ENCODE measurements around the gene STXBP2. TPM values are rescaled to one million over a fixed set of nuclear protein-coding genes. Genes with fewer than 3 reads are reported as not detected.

The STXBP2 gene
- total RNA-seq, 1 experiment from 2014 or later: 102 TPM

- in situ Hi-C loops (cut with HindIII; ENCODE audit: low pct_unique_long_range_greater_than_20kb, low sequenced_read_pairs): no loop called here
- no peaks in the 10 kb centered on the region; the same call in 1 of the 2 replicates for H3K4me1 ChIP-seq (ENCODE audit: control insufficient read depth, insufficient read depth, low read length)
- no peak overlapping the region for H3K4me3 ChIP-seq (ENCODE audit: low read depth in 2 of 2, low read length in 2 of 2)
- H3K27ac ChIP-seq (ENCODE audit: low read length): no peak overlapping the region
- ChIA-PET CTCF (no interaction called here), POLR2A (no interaction called here)
- intact Hi-C loops (cut with micrococcal nuclease; ENCODE audit: unreplicated experiment): loop anchor here (5.0 kb wide), 1 partner anchor 115 kb away; no protein-coding TSS in a partner anchor
- ATAC-seq (no peak), DNase-seq (ENCODE audit: low read depth, low spot score) (no peak)
- no peaks in the 10 kb centered on the region for H3K9me3 ChIP-seq (ENCODE audit: control insufficient read depth, insufficient read depth, low read depth, low read length)
- BruUV-seq (replicated peaks): TSS peak; percentile 91
- no peaks in the 10 kb centered on the region for H3K27me3 ChIP-seq (ENCODE audit: control insufficient read depth, insufficient read depth, low read length)
- TF ChIP-seq SIN3A (IDR thresholded peaks at IDR 0.05; ENCODE audit: borderline replicate concordance, insufficient read depth, low read depth, low read length): no peak
- TF ChIP-seq REST (IDR thresholded peaks at IDR 0.05; ENCODE audit: insufficient read depth in 1 of 2, low read depth in 2 of 2, low read length in 1 of 2): no peak
- no peak for TF ChIP-seq POLR2AphosphoS5 (IDR thresholded peaks at IDR 0.05; ENCODE audit: low read depth, low read length)
- no peak for TF ChIP-seq TCF7L2 (IDR thresholded peaks at IDR 0.05; ENCODE audit: low read depth, low read length)
- TF ChIP-seq, protein P1, sequence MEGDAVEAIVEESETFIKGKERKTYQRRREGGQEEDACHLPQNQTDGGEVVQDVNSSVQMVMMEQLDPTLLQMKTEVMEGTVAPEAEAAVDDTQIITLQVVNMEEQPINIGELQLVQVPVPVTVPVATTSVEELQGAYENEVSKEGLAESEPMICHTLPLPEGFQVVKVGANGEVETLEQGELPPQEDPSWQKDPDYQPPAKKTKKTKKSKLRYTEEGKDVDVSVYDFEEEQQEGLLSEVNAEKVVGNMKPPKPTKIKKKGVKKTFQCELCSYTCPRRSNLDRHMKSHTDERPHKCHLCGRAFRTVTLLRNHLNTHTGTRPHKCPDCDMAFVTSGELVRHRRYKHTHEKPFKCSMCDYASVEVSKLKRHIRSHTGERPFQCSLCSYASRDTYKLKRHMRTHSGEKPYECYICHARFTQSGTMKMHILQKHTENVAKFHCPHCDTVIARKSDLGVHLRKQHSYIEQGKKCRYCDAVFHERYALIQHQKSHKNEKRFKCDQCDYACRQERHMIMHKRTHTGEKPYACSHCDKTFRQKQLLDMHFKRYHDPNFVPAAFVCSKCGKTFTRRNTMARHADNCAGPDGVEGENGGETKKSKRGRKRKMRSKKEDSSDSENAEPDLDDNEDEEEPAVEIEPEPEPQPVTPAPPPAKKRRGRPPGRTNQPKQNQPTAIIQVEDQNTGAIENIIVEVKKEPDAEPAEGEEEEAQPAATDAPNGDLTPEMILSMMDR (IDR thresholded peaks at IDR 0.05): no peak
- no peaks in the 10 kb centered on the region; the same call in 1 of the 2 replicates for H3K36me3 ChIP-seq (ENCODE audit: control insufficient read depth, insufficient read depth, low read length)
Measured at GRCh38 chr19:7682175-7682855, 45.4 kb downstream of the STXBP2 start.

- BruUV-seq (replicated peaks): no TSS peak
- no peaks in the 10 kb centered on the region for H3K9me3 ChIP-seq (ENCODE audit: control insufficient read depth, insufficient read depth, low read depth, low read length)
- no peak overlapping the region for H3K27ac ChIP-seq (ENCODE audit: low read length)
- no peaks in the 10 kb centered on the region for H3K27me3 ChIP-seq (ENCODE audit: control insufficient read depth, insufficient read depth, low read length)
- ChIA-PET CTCF (no interaction called here), POLR2A (interaction anchor here (0.7 kb wide), 1 partner anchor 573 kb away, joined by 3 read pairs; no protein-coding TSS in a partner anchor)
- H3K4me1 ChIP-seq (ENCODE audit: control insufficient read depth, insufficient read depth, low read length): no peaks in the 10 kb centered on the region
- no peak for TF ChIP-seq TCF7L2 (IDR thresholded peaks at IDR 0.05; ENCODE audit: low read depth, low read length)
- TF ChIP-seq, protein P1 (IDR thresholded peaks at IDR 0.05): no peak
- TF ChIP-seq REST (IDR thresholded peaks at IDR 0.05; ENCODE audit: insufficient read depth in 1 of 2, low read depth in 2 of 2, low read length in 1 of 2): no peak
- no peak for TF ChIP-seq POLR2AphosphoS5 (IDR thresholded peaks at IDR 0.05; ENCODE audit: low read depth, low read length)
- TF ChIP-seq SIN3A (IDR thresholded peaks at IDR 0.05; ENCODE audit: borderline replicate concordance, insufficient read depth, low read depth, low read length): no peak
- DNase-seq (ENCODE audit: low read depth, low spot score) (no peak), ATAC-seq (no peak)
- H3K36me3 ChIP-seq (ENCODE audit: control insufficient read depth, insufficient read depth, low read length): no peaks in the 10 kb centered on the region; the same call in 1 of the 2 replicates
- in situ Hi-C loops (cut with HindIII; ENCODE audit: low pct_unique_long_range_greater_than_20kb, low sequenced_read_pairs) (no loop called here), intact Hi-C loops (cut with micrococcal nuclease; ENCODE audit: unreplicated experiment) (no loop called here)
- H3K4me3 ChIP-seq (ENCODE audit: low read depth in 2 of 2, low read length in 2 of 2): no peak overlapping the region
Measured at GRCh38 chr19:7685546-7686445, 48.9 kb downstream of the STXBP2 start.
